Loucy (cell line): ENCODE measurements around the gene RIMBP2.

Experiments used
- CTCF ChIP-seq: fragments of 200-600 bp; sonication (generic); conservative IDR thresholded peaks from 2 replicates; pipeline ENCODE4 v1.5.1; 2014; ENCODE audit warnings: mild to moderate bottlenecking, antibody characterized with exemption, low read length
- EZH2phosphoT487 ChIP-seq: fragments of 200-600 bp; IDR thresholded peaks from 2 replicates; pipeline ENCODE4 v1.6.1; 2018; ENCODE audit warnings: antibody characterized with exemption, mild to moderate bottlenecking, moderate library complexity, borderline replicate concordance

GRCh38 chr12:130549361-130549760 lies 166.7 kb downstream of the RIMBP2 start:
- no peak for TF ChIP-seq CTCF
- TF ChIP-seq EZH2phosphoT487 = no peak
